HG02938 (cell line): ENCODE measurements around the gene ZFP64.
"Not testable (repeated sequence)": the region's sequence is repeated elsewhere in the genome, so short reads cannot be mapped to it uniquely, and the experiment has no call there.

Source experiments
- ATAC-seq: cut with Tn5 transposase; IDR thresholded peaks from one replicate; pipeline ENCODE4 v1.9.1; 2021; ENCODE audit warnings: mild to moderate bottlenecking, moderate library complexity; ENCODE audit not compliant: unreplicated experiment

ZFP64 gene

DNA sequence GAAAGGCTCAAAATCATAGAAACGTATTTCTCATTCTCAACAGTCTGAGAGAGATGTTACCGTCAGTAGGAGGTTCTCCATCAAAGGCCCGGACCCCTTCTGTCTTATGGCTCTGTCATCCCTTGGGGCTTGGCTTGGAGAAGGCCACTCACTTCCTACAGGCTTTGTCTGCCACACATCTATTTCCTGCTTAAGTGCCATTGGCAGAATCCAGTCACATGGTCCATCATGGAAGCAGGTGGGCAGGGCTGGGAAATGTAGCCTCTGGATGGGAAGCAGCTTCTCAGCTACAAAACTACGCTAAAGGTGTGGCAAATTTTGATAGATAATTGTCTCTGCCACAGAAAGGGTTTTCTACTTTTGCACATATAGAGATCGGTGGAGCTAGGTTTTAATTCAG lies 12.6 kb upstream of the ZFP64 start:
- no peak for ATAC-seq

DNA sequence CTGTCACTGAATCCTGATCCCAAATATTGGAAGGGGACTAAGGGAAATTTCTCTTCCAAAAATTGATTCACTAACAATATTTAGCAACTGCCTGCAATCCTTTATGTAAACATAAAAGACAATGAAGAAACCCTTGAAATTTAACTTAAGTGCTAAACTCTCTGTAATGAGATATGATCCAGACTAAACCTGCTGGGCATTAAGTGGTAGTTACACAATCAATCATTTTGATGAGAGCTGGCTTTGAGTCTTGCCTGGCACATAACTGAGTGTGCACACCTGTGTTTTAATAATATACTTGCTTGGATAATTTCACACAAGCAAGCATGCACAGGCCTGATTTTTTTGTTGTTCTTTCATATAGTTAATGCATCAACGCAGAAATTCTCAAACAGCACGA lies 9.8 kb upstream of the ZFP64 start:
- no peak for ATAC-seq

DNA sequence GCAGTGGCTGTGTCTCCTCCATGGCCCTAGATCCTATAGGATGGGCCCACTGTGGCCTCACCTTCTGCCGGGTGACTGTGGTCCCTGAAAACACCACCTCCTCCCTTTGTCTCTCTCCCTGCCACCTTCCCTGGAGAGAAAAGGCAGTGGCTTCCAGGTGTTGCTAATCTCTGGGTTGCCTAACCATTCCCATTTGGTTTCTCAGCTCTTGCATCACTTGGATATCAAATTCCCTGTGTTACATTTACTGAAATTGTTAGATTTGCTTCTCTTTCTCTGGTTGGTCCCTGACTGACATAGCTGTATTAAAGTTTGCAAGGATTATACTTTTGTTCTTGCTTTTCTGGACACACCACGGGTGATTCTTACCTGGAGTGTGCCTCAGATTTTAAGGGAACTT lies 9.3 kb upstream of the ZFP64 start:
- ATAC-seq, result no peak

- no peak for ATAC-seq
Observed at GRCh38 chr20:52196845-52197244, 5.3 kb upstream of the ZFP64 start.

GRCh38 chr20:52193886-52194545 lies 2.4 kb upstream of the ZFP64 start:
- ATAC-seq, result no peak

DNA sequence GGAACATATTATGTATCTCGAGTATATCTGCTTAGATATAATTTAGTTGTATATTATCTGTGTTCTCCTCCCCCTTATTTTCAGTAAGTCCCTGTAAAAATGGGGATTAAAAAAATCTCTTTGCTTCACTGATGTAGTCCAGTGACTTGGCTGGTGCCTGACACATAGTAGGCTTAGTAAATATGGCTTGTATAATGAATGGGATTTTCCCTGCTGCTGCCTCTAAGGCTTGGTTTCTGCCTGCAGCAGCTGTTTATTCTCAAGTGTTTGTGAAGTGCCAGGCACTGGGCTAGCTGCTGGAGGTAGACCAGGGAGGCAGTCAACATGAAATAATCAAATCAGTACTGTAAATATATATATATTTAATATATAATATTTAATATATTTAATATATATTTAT lies 1.6 kb upstream of the ZFP64 start:
- no peak for ATAC-seq

DNA sequence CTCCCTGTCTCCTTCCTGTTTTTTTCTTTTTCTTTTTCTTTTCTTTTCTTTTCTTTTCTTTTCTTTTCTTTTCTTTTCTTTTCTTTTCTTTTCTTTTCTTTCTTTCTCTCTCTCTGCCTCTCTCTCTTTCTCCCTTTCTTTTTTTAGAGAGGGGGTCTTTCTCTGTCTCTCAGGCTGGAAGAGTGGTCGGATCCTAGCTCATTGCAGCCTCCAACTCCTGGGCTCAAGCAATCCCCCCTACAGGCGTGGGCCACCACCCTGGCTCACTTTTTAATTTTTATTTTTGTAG lies 1.1 kb upstream of the ZFP64 start:
- ATAC-seq, result not testable (repeated sequence)

DNA sequence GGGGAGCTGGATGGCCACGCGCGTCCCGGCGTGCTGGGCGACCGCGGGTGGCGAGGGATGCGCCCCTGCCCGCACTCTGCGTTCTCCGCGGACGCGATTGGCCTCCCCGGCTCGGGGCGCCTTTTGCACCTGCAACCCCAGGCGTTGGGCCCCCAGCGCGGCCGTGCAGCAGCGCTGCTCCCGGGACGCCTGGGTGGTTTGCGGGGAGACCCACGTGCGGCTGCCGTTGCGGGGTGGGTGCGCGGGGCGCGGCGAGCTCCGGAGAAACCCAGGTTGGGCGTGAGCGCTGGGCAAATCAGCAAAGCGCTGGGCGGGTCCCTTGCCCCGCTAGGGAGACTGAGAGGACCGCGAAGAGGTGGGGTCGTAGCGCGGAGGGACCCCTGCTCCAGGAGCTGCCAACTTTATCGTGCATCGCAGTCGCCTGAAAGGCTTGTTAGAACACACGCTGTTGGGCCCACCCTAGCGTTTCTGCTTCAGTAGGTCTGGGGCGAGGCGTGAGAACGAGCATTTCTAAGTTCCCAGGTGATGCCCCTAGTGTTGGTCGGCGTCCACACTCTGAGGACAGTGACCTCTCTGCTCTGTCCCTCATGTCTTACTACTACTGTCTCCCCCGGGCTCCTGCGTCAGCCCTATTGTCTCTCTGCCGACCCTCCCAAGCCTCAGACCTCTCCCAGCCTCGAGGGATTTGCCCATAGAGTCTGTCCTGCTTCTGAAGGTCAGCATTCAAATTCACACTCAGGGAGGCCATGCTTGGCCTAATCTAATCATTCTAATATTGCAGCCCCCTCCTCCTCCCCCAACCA lies 538 bp upstream of the ZFP64 start:
- peak; percentile 46 for ATAC-seq

- peak; percentile 36 for ATAC-seq
Observed at GRCh38 chr20:52190437-52191131, 995 bp downstream of the ZFP64 start.

GRCh38 chr20:52181766-52182165 lies 9.8 kb downstream of the ZFP64 start:
- ATAC-seq, result no peak

GRCh38 chr20:52180180-52180840 lies 11.3 kb downstream of the ZFP64 start:
- ATAC-seq, result no peak

GRCh38 chr20:52179331-52180179 lies 12.0 kb downstream of the ZFP64 start:
- ATAC-seq, result peak; percentile 88

DNA sequence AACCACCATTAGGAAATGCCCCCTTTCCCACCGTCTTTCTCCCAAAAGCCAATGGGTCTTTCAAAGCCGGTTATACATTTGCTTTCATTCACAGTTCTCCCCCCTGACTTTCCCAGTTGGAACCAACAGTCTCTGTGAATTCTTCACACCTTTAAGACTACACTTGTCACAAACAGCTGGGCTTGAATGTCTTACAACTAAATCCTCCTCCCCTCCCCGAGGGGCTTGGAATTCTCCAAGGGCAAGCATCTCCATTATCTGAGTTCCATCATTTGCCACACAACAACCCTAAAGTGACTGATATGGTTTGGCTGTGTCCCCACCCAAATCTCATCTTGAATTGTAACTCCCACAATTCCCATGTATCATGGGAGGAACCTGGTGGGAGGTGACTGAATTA lies 12.9 kb downstream of the ZFP64 start:
- ATAC-seq, result no peak

DNA sequence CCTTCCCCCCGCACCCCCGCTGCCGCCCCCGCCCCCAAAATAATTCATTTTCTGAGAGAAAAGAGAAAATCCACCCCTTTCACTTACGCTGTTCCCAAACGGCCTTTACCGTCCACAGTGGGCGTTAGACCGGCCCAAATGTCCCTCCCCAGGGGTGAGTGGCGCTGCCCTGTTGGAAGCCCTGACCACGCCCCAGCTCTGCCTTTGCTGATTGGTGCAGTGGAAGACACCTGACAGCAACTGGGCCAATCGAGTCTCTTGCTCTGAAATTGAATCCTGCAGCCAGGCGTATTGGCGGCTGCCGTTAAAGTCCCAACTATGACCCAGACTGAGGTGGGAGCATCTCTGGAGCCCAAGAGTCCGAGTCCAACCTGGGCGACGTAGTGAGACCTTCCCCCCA lies 15.7 kb downstream of the ZFP64 start:
- no peak for ATAC-seq

DNA sequence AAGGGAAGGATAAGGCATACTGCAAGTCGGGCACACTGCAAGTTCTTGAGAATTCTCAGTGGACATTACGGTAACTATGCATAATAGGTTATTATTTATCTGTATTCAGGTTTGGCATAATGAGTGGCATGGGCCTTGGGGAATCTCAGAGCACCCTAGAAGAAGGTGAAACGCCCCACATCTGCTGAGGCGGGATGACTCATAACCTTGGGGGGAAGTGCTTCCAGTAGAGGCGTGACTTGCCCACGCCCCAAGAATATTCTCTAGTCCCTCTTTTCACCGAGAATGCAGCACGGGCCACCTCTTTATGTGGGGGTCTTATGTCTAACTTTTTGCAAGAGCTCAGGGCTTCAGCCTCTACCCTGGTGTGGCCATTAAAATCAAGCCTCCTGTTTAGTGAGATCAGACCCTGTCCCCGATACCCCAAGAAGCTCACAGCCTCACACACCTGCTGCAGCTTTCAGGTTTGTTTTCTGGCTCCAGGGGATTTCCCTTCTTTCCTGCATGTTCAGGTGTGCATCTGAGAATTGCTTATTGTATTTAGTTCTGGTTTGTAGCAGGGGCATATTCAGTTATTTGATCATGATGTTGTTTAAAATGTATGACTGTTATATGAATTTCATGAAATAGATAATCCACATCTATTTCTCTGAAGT lies 19.1 kb downstream of the ZFP64 start:
- peak; percentile 84 for ATAC-seq

DNA sequence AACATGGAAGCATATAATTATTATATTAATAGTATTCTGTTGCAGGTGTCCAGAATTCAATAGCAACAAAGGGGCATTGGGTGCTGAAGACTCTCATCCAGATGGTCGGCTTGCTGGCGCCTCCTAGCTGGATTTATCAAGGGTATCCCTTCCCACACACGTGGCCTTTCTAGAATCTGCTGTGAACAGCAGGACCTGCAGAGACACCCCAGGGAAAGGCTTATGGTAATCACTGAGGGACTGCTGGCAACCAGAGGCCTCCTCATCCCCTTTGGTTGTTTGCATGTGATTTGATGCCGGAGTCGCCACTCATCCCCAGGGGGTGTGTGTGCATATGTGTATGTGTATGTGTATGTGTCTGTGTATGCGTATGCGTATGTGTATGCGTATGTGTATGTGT lies 20.6 kb downstream of the ZFP64 start:
- no peak for ATAC-seq

DNA sequence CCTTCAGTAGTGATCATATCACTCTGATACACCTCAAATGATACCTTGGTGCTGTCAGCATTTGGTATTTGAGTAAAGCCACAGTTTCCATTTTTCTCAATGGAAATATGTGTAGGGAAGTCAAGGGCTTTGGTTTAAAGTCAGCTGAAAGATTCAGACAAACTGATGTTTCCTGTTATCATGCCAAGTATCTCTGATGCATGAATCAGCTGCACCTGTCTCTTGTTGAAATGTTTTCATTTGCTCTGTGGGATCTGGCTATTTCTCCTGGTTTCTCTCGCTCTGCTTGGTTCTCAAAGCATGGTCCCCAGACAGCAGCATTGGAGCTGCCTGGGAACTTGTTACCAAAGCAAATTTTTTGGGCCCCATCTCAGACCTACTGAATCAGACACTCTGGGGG lies 23.5 kb downstream of the ZFP64 start:
- no peak for ATAC-seq

DNA sequence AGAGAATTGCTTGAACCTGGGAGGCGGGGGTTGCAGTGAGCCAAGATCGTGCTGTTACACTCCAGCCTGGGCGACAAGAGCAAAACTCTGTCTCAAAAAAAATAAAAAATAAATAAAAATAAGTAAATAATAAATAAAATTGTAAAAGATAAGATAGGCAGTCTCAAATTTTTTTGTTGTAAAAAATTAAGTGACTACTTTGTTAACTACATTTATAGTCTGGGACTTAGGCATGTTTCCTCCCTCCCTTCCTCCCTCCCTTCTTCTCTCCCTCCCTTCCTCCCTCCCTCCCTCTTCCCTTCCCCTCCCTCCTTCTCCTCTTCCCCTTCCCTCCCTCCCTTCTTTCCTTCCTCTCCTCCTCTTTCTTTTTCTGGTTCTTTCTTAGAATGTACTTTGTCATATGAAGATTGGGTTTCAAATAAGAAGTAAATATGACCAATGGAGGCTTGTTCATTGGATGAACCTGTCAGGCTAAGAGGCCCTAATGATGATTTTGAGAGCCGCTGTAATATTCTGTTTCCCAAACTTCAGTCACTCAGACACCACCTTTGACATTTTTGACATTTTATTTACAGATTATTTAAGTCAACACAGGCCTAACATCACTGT lies 24.2 kb downstream of the ZFP64 start:
- no peak for ATAC-seq

DNA sequence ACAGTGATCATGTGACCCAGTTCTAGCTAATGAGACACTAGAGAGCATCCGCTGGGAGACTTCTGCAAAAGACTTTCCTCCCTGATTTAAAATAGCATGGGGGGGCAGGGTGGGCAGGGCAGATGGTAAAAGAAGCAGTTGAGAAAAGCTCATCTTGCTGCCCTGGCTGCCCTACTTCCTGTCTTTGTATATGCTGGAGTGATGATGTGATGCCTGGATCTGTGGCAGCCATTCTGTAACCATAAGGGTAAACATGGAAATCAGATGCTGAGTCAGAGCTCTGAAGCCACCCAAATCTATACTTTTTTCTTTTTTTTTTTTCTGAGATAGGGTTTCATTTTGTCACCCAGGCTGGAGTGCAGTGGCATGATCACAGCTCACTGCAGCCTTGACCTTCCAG lies 25.4 kb downstream of the ZFP64 start:
- ATAC-seq, result no peak
